CD4-positive, alpha-beta T cell treated with Interleukin-21 for 1 hour (primary cell): ENCODE measurements around the gene YBX3.

Experiments used
- DNase-seq: peaks from one replicate; pipeline ENCODE4 v3.0.0-alpha.2; 2020

The YBX3 gene

GRCh38 chr12:10668526-10668925, 54.6 kb downstream of the YBX3 start:
- DNase-seq = peak; percentile 25

DNA sequence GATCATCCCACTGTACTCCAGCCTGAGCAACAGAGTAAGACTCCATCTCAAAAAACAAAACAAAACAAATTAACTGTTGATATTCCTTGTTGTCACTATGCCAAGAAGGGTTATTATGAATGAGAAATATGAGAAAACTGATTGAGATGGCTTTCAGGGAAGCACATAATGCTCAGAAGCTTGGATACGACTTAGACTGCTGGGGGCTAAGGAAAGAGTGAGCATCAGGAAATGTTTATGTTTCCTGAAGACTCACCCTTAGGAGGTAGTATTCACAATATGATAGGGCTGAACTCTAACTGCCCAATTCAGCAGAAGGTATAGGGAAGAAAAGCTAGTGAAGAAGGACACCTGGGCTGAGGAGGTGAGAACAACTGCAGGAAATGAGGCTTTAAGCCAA, 55.5 kb downstream of the YBX3 start:
- no peak for DNase-seq

DNA sequence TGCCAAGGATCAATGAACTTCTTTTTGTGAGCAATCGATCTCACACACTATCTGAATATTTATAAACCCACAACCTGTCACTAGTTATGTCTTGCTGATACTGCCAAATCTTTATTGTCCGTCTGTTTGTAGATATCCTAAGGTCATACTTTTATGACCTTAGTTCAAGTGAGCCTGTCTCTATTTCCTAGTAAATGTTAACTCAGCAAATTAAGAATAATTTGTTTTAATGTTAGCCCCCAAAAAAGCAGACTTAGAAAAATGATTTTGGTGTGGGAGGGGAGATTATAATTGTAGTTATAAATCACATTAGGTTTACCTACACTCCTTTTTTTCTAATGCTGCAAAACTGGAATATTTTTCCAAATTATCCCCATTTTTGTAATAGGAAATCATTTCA, 58.6 kb downstream of the YBX3 start:
- no peak for DNase-seq

DNA sequence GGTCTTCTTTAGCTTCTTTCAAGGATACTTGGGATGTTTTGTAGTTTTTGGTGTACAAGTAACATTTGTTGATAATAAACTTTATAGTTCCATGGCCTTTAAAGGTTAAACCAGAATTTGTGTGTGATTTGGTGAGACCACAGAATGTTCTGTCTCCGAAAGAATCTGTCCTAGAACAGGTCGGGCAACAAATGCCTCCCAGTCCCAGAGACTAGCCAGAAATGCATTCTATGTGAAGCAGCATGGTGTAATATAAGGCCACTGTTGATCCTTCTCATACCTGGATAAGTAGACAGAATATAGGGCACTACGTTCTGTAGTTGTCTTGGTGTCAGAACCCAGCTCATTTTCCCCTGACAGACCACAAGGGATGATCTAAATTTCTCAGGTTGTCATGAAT, 59.3 kb downstream of the YBX3 start:
- DNase-seq = no peak

- no peak for DNase-seq
These were observed 61.8 kb downstream of the YBX3 start for GRCh38 chr12:10661338-10661737.

GRCh38 chr12:10654003-10654402, 69.1 kb downstream of the YBX3 start:
- no peak for DNase-seq

GRCh38 chr12:10652192-10652591, 70.9 kb downstream of the YBX3 start:
- DNase-seq = no peak
